ENCODE measurements around the gene FYN.

Gene FYN

GRCh38 chr6:111700135-111700690, 173.0 kb downstream of the FYN start:
- ChIA-PET POLR2A (no interaction called here), CTCF (no interaction called here)
- TF ChIP-seq FOXA1 (IDR thresholded peaks at IDR 0.05) (no peak), BHLHE40 (IDR thresholded peaks at IDR 0.05; ENCODE audit: borderline replicate concordance) (no peak), FOXM1 (IDR thresholded peaks at IDR 0.05; ENCODE audit: borderline replicate concordance) (no peak), L3MBTL2 (conservative IDR thresholded peaks at IDR 0.05) (no peak), ELF4 (IDR thresholded peaks at IDR 0.05) (no peak), SP1 (IDR thresholded peaks at IDR 0.05) (no peak), NFRKB (IDR thresholded peaks at IDR 0.05) (no peak), TARDBP (IDR thresholded peaks at IDR 0.05) (no peak), LEF1 (IDR thresholded peaks at IDR 0.05; ENCODE audit: borderline replicate concordance) (no peak), FOXK2 (IDR thresholded peaks at IDR 0.05) (no peak), HDGF (IDR thresholded peaks at IDR 0.05; ENCODE audit: borderline replicate concordance) (no peak), PKNOX1 (IDR thresholded peaks at IDR 0.05) (no peak), CTBP1 (IDR thresholded peaks at IDR 0.05; ENCODE audit: borderline replicate concordance) (no peak), SUZ12 (IDR thresholded peaks at IDR 0.05) (no peak), ARNT (IDR thresholded peaks at IDR 0.05) (no peak), ZNF384 (IDR thresholded peaks at IDR 0.05) (no peak)
- no peak for DNase-seq (ENCODE audit: extremely low spot score)

- TF ChIP-seq FOXK2 (IDR thresholded peaks at IDR 0.05) = no peak
- no peak for TF ChIP-seq SUZ12 (IDR thresholded peaks at IDR 0.05)
- TF ChIP-seq ZNF384 (IDR thresholded peaks at IDR 0.05) = no peak
- no peak for TF ChIP-seq LEF1 (IDR thresholded peaks at IDR 0.05; ENCODE audit: borderline replicate concordance)
- TF ChIP-seq FOXM1 (IDR thresholded peaks at IDR 0.05; ENCODE audit: borderline replicate concordance) = no peak
- ChIA-PET POLR2A (no interaction called here), CTCF (interaction anchor here (0.6 kb wide), 2 partner anchors 52 to 344 kb away, joined by 3 to 4 read pairs; no protein-coding TSS in a partner anchor)
- DNase-seq (ENCODE audit: extremely low spot score) = no peak
These were observed 174.1 kb downstream of the FYN start for GRCh38 chr6:111699123-111699522.

- ChIA-PET CTCF (interaction anchor here (1.2 kb wide), 1 partner anchor 13 kb away, joined by 5 read pairs; no protein-coding TSS in a partner anchor), POLR2A (interaction anchor here (0.5 kb wide), 1 partner anchor 347 kb away, joined by 3 read pairs; no protein-coding TSS in a partner anchor)
- no peak for DNase-seq (ENCODE audit: extremely low spot score)
- TF ChIP-seq PKNOX1 (IDR thresholded peaks at IDR 0.05) (no peak), FOXM1 (IDR thresholded peaks at IDR 0.05; ENCODE audit: borderline replicate concordance) (no peak), HDGF (IDR thresholded peaks at IDR 0.05; ENCODE audit: borderline replicate concordance) (no peak), ARNT (IDR thresholded peaks at IDR 0.05) (no peak), NFRKB (IDR thresholded peaks at IDR 0.05) (no peak), BHLHE40 (IDR thresholded peaks at IDR 0.05; ENCODE audit: borderline replicate concordance) (no peak), TARDBP (IDR thresholded peaks at IDR 0.05) (no peak), LEF1 (IDR thresholded peaks at IDR 0.05; ENCODE audit: borderline replicate concordance) (no peak), FOXA1 (IDR thresholded peaks at IDR 0.05) (no peak), ZNF384 (IDR thresholded peaks at IDR 0.05) (no peak), SUZ12 (IDR thresholded peaks at IDR 0.05) (no peak), L3MBTL2 (conservative IDR thresholded peaks at IDR 0.05) (no peak), FOXK2 (IDR thresholded peaks at IDR 0.05) (no peak), SP1 (IDR thresholded peaks at IDR 0.05) (no peak), CTBP1 (IDR thresholded peaks at IDR 0.05; ENCODE audit: borderline replicate concordance) (no peak), ELF4 (IDR thresholded peaks at IDR 0.05) (no peak)
These were observed 176.4 kb downstream of the FYN start for GRCh38 chr6:111696814-111697213.

GRCh38 chr6:111692327-111693164, 180.7 kb downstream of the FYN start:
- ChIA-PET POLR2A (no interaction called here), CTCF (interaction anchor here (0.7 to 0.8 kb wide), 2 partner anchors 11 to 303 kb away, joined by 3 read pairs; no protein-coding TSS in a partner anchor)
- TF ChIP-seq FOXA1 (IDR thresholded peaks at IDR 0.05) (no peak), SUZ12 (IDR thresholded peaks at IDR 0.05) (no peak), LEF1 (IDR thresholded peaks at IDR 0.05; ENCODE audit: borderline replicate concordance) (no peak), CTBP1 (IDR thresholded peaks at IDR 0.05; ENCODE audit: borderline replicate concordance) (no peak), BHLHE40 (IDR thresholded peaks at IDR 0.05; ENCODE audit: borderline replicate concordance) (no peak), ARNT (IDR thresholded peaks at IDR 0.05) (no peak), HDGF (IDR thresholded peaks at IDR 0.05; ENCODE audit: borderline replicate concordance) (no peak), ELF4 (IDR thresholded peaks at IDR 0.05) (no peak), L3MBTL2 (conservative IDR thresholded peaks at IDR 0.05) (no peak), SP1 (IDR thresholded peaks at IDR 0.05) (no peak), NFRKB (IDR thresholded peaks at IDR 0.05) (no peak), FOXM1 (IDR thresholded peaks at IDR 0.05; ENCODE audit: borderline replicate concordance) (no peak), ZNF384 (IDR thresholded peaks at IDR 0.05) (no peak), TARDBP (IDR thresholded peaks at IDR 0.05) (no peak), PKNOX1 (IDR thresholded peaks at IDR 0.05) (no peak), FOXK2 (IDR thresholded peaks at IDR 0.05) (no peak)
- no peak for DNase-seq (ENCODE audit: extremely low spot score)

GRCh38 chr6:111691345-111692225, 181.7 kb downstream of the FYN start:
- no peak for DNase-seq (ENCODE audit: extremely low spot score)
- CTCF ChIA-PET = interaction anchor here (0.7 to 0.8 kb wide), 2 partner anchors 10 to 304 kb away, joined by 3 read pairs; no protein-coding TSS in a partner anchor
- TF ChIP-seq L3MBTL2 (conservative IDR thresholded peaks at IDR 0.05) (no peak), LEF1 (IDR thresholded peaks at IDR 0.05; ENCODE audit: borderline replicate concordance) (no peak), NFRKB (IDR thresholded peaks at IDR 0.05) (no peak), SUZ12 (IDR thresholded peaks at IDR 0.05) (no peak), CTBP1 (IDR thresholded peaks at IDR 0.05; ENCODE audit: borderline replicate concordance) (no peak), ZNF384 (IDR thresholded peaks at IDR 0.05) (no peak), BHLHE40 (IDR thresholded peaks at IDR 0.05; ENCODE audit: borderline replicate concordance) (no peak), FOXM1 (IDR thresholded peaks at IDR 0.05; ENCODE audit: borderline replicate concordance) (no peak), TARDBP (IDR thresholded peaks at IDR 0.05) (no peak), SP1 (IDR thresholded peaks at IDR 0.05) (no peak), HDGF (IDR thresholded peaks at IDR 0.05; ENCODE audit: borderline replicate concordance) (no peak), ELF4 (IDR thresholded peaks at IDR 0.05) (no peak), FOXK2 (IDR thresholded peaks at IDR 0.05) (no peak), ARNT (IDR thresholded peaks at IDR 0.05) (no peak), FOXA1 (IDR thresholded peaks at IDR 0.05) (no peak), PKNOX1 (IDR thresholded peaks at IDR 0.05) (no peak)
- POLR2A ChIA-PET = no interaction called here
